H1 (cell line): Measurements from ENCODE around the gene ADGRF5.

Experiments used
- CEBPB ChIP-seq: IDR thresholded peaks from 2 replicates; pipeline ENCODE4 v1.6.1; 2012; ENCODE audit warnings: low read depth, low read length
- CREB1 ChIP-seq: IDR thresholded peaks from 2 replicates; pipeline ENCODE4 v1.6.1; 2012; ENCODE audit warnings: inconsistent platforms
- EZH2 ChIP-seq: fragments of 200-600 bp; sonication (generic); IDR thresholded peaks from 2 replicates; pipeline ENCODE4 v1.7.1; 2012; ENCODE audit warnings: low read depth, mild to moderate bottlenecking, moderate library complexity, low read length, inconsistent platforms; ENCODE audit not compliant: severe bottlenecking
- GABPA ChIP-seq: IDR thresholded peaks from 2 replicates; pipeline ENCODE4 v1.6.1; 2011; ENCODE audit warnings: mild to moderate bottlenecking, low read length, moderate library complexity, borderline replicate concordance; ENCODE audit not compliant: insufficient read depth
- KDM1A ChIP-seq: fragments of 200-600, 300-600 bp; sonication (generic); IDR thresholded peaks from 2 replicates; pipeline ENCODE4 v1.7.1; 2016; ENCODE audit warnings: mild to moderate bottlenecking, low read length, borderline replicate concordance
- NANOG ChIP-seq: IDR thresholded peaks from 2 replicates; pipeline ENCODE4 v1.6.1; 2011; ENCODE audit warnings: low read length, low read depth, mild to moderate bottlenecking, inconsistent platforms; ENCODE audit not compliant: insufficient read depth, poor library complexity, severe bottlenecking
- NRF1 ChIP-seq: IDR thresholded peaks from 2 replicates; pipeline ENCODE4 v1.6.1; 2011; ENCODE audit warnings: mild to moderate bottlenecking, low read depth, low read length, improper control_type of control experiment
- POLR2A ChIP-seq, 2 experiments: IDR thresholded peaks; 1 replicate in 1 of 2; 2 replicates in 1 of 2; pipeline ENCODE4 v1.6.1; 2011; ENCODE audit warnings: low read depth in 2 of 2, low read length in 2 of 2, mild to moderate bottlenecking in 2 of 2; ENCODE audit errors: control extremely low read depth in 1 of 2
- RAD21 ChIP-seq, 2 experiments: IDR thresholded peaks in 1 of 2; conservative IDR thresholded peaks in 1 of 2; 2 replicates each; pipeline ENCODE4 v1.6.1; 2011; ENCODE audit warnings: low read depth in 2 of 2, low read length in 2 of 2, improper control_type of control experiment in 1 of 2, inconsistent platforms in 1 of 2, mild to moderate bottlenecking in 1 of 2, moderate library complexity in 1 of 2
- RFX5 ChIP-seq: IDR thresholded peaks from 2 replicates; pipeline ENCODE4 v1.6.1; 2011; ENCODE audit warnings: low read depth, low read length, improper control_type of control experiment, borderline replicate concordance
- TAF1 ChIP-seq: IDR thresholded peaks from 2 replicates; pipeline ENCODE4 v1.6.1; 2011; ENCODE audit warnings: mild to moderate bottlenecking, low read depth, low read length
- TF ChIP-seq, protein P1 (sequence below), 3 experiments: IDR thresholded peaks; 1 replicate in 2 of 3; 2 replicates in 1 of 3; pipeline versions ENCODE4 v1.5.1 to v1.6.1; 2011; ENCODE audit warnings: low read length in 3 of 3, mild to moderate bottlenecking in 3 of 3, inconsistent platforms in 2 of 3, low read depth in 1 of 3, moderate library complexity in 1 of 3; ENCODE audit not compliant: insufficient read depth in 1 of 3; ENCODE audit errors: control extremely low read depth in 1 of 3

DNA sequence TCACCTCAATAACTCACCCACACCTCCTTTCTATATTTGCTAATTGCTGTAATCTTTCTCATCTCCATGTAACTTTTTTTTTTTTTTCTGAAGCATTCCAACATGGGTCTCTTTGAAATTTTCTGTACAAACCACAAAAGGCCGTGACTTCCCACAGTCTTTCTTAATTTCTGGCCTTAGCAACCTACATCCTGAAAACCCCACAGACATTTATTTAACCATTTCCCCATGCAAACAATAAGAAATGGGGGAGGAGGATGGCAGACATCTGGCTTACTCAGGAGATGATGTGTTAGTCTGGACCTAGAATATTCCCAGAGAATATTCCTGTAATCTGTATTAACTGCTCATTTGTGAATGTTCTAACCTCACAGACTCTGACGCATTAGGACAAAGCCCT lies 70.9 kb downstream of the ADGRF5 start:
- TF ChIP-seq TAF1 (no peak), KDM1A (no peak), RAD21 (IDR thresholded peaks at IDR 0.05 in 1 of 2, conservative IDR thresholded peaks at IDR 0.05 in 1 of 2; ENCODE audit: low read depth in 2 of 2, low read length in 2 of 2) (no peak), EZH2 (no peak), CREB1 (no peak), GABPA (no peak), POLR2A (IDR thresholded peaks at IDR 0.05; ENCODE audit: control extremely low read depth in 1 of 2, low read depth in 2 of 2, low read length in 2 of 2) (no peak), NRF1 (no peak), CEBPB (no peak), RFX5 (no peak), NANOG (no peak)
- TF ChIP-seq, protein P1, sequence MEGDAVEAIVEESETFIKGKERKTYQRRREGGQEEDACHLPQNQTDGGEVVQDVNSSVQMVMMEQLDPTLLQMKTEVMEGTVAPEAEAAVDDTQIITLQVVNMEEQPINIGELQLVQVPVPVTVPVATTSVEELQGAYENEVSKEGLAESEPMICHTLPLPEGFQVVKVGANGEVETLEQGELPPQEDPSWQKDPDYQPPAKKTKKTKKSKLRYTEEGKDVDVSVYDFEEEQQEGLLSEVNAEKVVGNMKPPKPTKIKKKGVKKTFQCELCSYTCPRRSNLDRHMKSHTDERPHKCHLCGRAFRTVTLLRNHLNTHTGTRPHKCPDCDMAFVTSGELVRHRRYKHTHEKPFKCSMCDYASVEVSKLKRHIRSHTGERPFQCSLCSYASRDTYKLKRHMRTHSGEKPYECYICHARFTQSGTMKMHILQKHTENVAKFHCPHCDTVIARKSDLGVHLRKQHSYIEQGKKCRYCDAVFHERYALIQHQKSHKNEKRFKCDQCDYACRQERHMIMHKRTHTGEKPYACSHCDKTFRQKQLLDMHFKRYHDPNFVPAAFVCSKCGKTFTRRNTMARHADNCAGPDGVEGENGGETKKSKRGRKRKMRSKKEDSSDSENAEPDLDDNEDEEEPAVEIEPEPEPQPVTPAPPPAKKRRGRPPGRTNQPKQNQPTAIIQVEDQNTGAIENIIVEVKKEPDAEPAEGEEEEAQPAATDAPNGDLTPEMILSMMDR (IDR thresholded peaks at IDR 0.05; ENCODE audit: control extremely low read depth in 1 of 3, insufficient read depth in 1 of 3, low read depth in 1 of 3, low read length in 3 of 3), result no peak
